ENCODE measurements around the gene EPB41L4A.

The EPB41L4A gene

GRCh38 chr5:112350626-112351025 is 68.5 kb downstream of the EPB41L4A start:
- no peak for DNase-seq

- DNase-seq = no peak
Observed at GRCh38 chr5:112349371-112349770, 69.7 kb downstream of the EPB41L4A start.

- DNase-seq = no peak
Observed at GRCh38 chr5:112348915-112349314, 70.2 kb downstream of the EPB41L4A start.

GRCh38 chr5:112348387-112348786 is 70.7 kb downstream of the EPB41L4A start:
- no peak for DNase-seq

- DNase-seq = no peak
Observed at GRCh38 chr5:112346411-112347044, 72.5 kb downstream of the EPB41L4A start.

- DNase-seq = no peak
Observed at GRCh38 chr5:112344540-112344939, 74.5 kb downstream of the EPB41L4A start.

- no peak for DNase-seq
Observed at GRCh38 chr5:112342389-112342788, 76.7 kb downstream of the EPB41L4A start.

- DNase-seq = no peak
Observed at GRCh38 chr5:112339761-112340160, 79.3 kb downstream of the EPB41L4A start.

GRCh38 chr5:112338681-112339337 is 80.3 kb downstream of the EPB41L4A start:
- DNase-seq = no peak

- DNase-seq = no peak
Observed at GRCh38 chr5:112333331-112333781, 85.7 kb downstream of the EPB41L4A start.

GRCh38 chr5:112331892-112332291 is 87.2 kb downstream of the EPB41L4A start:
- no peak for DNase-seq

GRCh38 chr5:112329419-112330090 is 89.5 kb downstream of the EPB41L4A start:
- DNase-seq = no peak

GRCh38 chr5:112323166-112323565 is 95.9 kb downstream of the EPB41L4A start:
- no peak for DNase-seq

- no peak for DNase-seq
Observed at GRCh38 chr5:112320408-112320807, 98.7 kb downstream of the EPB41L4A start.

- DNase-seq = no peak
Observed at GRCh38 chr5:112318346-112318745, 100.7 kb downstream of the EPB41L4A start.

GRCh38 chr5:112317866-112318265 is 101.2 kb downstream of the EPB41L4A start:
- DNase-seq = no peak

- no peak for DNase-seq
Observed at GRCh38 chr5:112316731-112317130, 102.3 kb downstream of the EPB41L4A start.

GRCh38 chr5:112316006-112316405 is 103.1 kb downstream of the EPB41L4A start:
- no peak for DNase-seq

- no peak for DNase-seq
Observed at GRCh38 chr5:112312295-112313275, 106.5 kb downstream of the EPB41L4A start.

- DNase-seq = no peak
Observed at GRCh38 chr5:112310746-112311145, 108.3 kb downstream of the EPB41L4A start.

GRCh38 chr5:112308608-112309007 is 110.5 kb downstream of the EPB41L4A start:
- DNase-seq = no peak

- no peak for DNase-seq
Observed at GRCh38 chr5:112306956-112307355, 112.1 kb downstream of the EPB41L4A start.

- no peak for DNase-seq
Observed at GRCh38 chr5:112304743-112305142, 114.3 kb downstream of the EPB41L4A start.

Data from right forelimb (tissue), 1 donor.